HG03354 (cell line): ENCODE results near the gene ROR1.
"Not testable (repeated sequence)": the region's sequence is repeated elsewhere in the genome, so short reads cannot be mapped to it uniquely, and the experiment has no call there.

Experiments used
- ATAC-seq: cut with Tn5 transposase; IDR thresholded peaks from one replicate; pipeline ENCODE4 v1.9.1; 2021; ENCODE audit warnings: mild to moderate bottlenecking; ENCODE audit not compliant: unreplicated experiment, poor library complexity, severe bottlenecking

Gene ROR1

GRCh38 chr1:64209221-64209620 is 435.4 kb downstream of the ROR1 start:
- ATAC-seq, result no peak

DNA sequence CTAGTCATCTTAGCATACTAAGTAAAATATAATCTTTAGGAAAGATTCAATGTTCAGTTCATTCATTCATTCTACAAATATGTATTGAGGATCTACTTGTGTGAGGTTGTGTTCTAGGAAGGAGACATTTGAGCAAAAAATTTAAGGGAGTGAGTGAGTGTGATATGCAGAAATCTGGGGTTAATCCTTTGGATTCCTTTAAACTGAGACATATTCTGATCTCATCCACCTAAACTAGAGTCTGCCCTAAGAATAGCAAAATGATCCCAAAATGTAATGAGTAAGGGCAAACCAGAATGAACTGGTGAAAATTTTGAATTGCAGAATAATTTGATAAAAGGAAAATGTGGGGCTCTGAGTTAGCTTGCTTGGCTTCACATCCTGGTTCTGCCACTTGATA is 438.2 kb downstream of the ROR1 start:
- ATAC-seq, result no peak

GRCh38 chr1:64215576-64215975 is 441.8 kb downstream of the ROR1 start:
- ATAC-seq, result no peak

GRCh38 chr1:64220241-64220640 is 446.4 kb downstream of the ROR1 start:
- ATAC-seq, result no peak

DNA sequence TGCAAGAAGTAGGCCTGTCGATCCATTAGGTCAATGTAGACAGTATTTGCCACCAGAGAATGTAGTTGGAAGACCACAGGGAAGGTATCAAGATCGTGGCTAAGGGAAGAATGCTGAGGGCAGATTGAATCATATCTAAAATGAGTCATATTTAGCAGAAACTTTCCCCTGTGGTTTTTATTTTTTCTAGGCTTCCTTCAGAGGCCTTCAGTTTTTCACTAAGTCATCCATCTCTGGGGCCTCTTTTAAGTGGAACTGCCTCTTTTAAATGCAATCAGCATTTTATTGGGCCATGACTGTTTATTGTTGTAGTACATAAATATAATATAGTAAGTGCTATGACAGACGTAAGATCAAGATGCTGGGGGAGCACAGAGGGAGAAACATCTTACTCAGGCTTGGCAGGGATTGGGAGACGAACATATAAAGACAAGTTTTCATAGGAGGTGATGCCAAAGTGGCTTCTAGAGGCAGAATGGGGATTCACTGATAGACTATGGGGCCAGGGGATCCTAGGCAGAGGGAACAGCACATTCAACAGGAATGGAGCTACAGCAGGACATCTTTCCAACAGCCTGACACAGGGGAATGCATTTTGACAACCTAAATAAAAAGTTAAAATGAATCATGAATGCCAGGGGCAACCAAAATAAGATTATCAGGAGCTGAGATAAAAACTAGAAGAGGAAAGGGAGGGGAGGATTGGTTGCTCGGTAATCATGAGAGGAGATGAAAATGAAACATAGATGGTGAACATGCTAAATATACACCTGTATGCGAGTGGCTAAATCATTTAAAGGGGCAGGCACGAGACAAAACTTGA is 449.7 kb downstream of the ROR1 start:
- ATAC-seq, result peak; percentile 80

- not testable (repeated sequence) for ATAC-seq
Measured at GRCh38 chr1:64224236-64224635, 450.4 kb downstream of the ROR1 start.

- ATAC-seq, result no peak
Measured at GRCh38 chr1:64228167-64228957, 454.5 kb downstream of the ROR1 start.

GRCh38 chr1:64229307-64229706 is 455.5 kb downstream of the ROR1 start:
- ATAC-seq, result no peak
